DOHH2 (cell line): ENCODE data around the gene PDZD4.

ENCODE experiments used
- CTCF ChIP-seq: fragments of 200-600 bp; sonication (generic); IDR thresholded peaks from one replicate; pipeline ENCODE4 v1.5.1; 2014; ENCODE audit warnings: antibody characterized with exemption, mild to moderate bottlenecking, low read depth, low read length; ENCODE audit not compliant: poor library complexity, severe bottlenecking
- EZH2phosphoT487 ChIP-seq: fragments of 200-600 bp; sonication (generic); IDR thresholded peaks from 2 replicates; pipeline ENCODE4 v1.6.1; 2017; ENCODE audit warnings: borderline replicate concordance, mild to moderate bottlenecking, antibody characterized with exemption, low read length, moderate library complexity, mixed read lengths

GRCh38 chrX:153827016-153827415, 3.3 kb downstream of the PDZD4 start:
- TF ChIP-seq CTCF (no peak), EZH2phosphoT487 (no peak)
